Renal pelvis (tissue), 4 donors: ENCODE data around the gene ZNF516. TPM values are rescaled to one million over a fixed set of nuclear protein-coding genes. Genes with fewer than 3 reads are reported as not detected.
"Not testable (repeated sequence)": the region's sequence is repeated elsewhere in the genome, so short reads cannot be mapped to it uniquely, and the experiment has no call there.

ENCODE experiments used
- DNase-seq: peaks from one replicate; pipeline ENCODE4 v3.0.0-alpha.2; 2013
- polyA plus RNA-seq, 3 donors: library from polyadenylated mRNA; unstranded; fragments of 120-200 nt; gene quantifications; one replicate each; pipeline ENCODE4 v1.2.1, GENCODE V29; 2013; ENCODE audit not compliant: insufficient read length in 3 of 3

ZNF516 gene
- polyA plus RNA-seq, 3 donors = 41.2 to 58.4 (median 42.6) TPM

- no peak for DNase-seq
Measured at GRCh38 chr18:76474824-76475223, 20.2 kb downstream of the ZNF516 start.

DNA sequence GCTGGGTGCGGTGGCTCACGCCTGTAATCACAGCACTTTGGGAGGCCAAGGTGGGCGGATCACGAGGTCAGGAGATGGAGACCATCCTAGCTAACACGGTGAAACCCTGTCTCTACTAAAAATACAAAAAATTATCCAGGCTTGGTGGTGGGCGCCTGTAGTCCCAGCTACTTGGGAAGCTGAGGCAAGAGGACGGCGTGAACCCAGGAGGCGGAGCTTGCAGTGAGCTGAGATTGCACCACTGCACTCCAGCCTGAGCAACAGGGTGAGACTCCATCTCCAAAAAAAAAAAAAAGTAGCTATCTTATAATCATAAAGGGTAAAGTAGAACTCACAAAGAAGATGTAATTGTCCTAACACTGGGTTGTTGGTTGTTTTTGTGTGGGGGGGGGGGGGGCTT lies 21.5 kb downstream of the ZNF516 start:
- DNase-seq = not testable (repeated sequence)

GRCh38 chr18:76472829-76473228 lies 22.2 kb downstream of the ZNF516 start:
- DNase-seq = no peak

DNA sequence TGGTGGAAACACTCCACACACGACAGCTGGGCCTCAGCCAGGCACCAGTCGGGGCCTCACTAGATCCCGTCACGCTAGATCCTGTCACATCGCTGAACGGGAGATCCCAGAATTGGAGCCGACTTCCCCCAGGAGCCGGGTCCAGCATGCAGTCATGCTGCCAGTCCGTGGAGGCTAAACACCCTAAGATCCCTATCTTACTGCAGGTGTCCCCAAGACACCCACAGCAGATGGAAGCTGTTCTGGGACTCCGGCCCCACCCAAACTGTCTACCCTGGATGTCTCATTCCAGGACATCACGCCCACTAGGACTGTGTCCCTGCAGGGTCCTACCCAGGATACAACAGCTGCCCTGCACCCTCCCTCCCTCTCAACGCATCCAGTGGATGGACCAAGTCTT lies 23.4 kb downstream of the ZNF516 start:
- DNase-seq = no peak

GRCh38 chr18:76468345-76469304 lies 26.4 kb downstream of the ZNF516 start:
- DNase-seq = no peak

- DNase-seq = no peak
Measured at GRCh38 chr18:76467371-76468190, 27.5 kb downstream of the ZNF516 start.

DNA sequence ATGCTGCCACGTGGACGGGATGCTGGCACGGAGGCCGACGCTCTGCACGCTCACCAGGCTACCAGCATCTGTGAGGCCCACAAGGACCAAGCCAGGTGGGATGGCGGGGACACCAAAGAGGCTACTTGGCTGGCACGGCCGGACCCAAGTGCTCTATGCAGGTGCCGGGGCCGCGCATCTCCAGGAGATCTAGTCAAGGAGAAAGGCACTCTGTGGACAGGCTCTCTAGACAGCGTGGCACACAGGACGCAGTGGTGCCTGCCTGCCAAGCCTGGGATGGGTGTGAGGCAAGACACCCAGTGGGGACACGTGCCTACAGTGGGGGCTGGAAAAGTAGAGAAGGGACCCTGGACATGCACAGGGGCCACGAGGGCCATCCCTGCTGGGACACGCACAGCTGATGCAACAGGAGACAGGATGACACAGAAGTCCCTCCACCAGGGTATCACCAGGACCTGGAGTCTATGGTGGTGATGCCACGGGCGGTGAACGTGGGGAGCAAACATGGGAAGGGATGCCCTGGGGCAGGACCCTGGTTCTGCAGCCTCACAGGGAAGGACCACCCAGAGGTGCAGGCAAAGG lies 28.5 kb downstream of the ZNF516 start:
- DNase-seq = no peak

DNA sequence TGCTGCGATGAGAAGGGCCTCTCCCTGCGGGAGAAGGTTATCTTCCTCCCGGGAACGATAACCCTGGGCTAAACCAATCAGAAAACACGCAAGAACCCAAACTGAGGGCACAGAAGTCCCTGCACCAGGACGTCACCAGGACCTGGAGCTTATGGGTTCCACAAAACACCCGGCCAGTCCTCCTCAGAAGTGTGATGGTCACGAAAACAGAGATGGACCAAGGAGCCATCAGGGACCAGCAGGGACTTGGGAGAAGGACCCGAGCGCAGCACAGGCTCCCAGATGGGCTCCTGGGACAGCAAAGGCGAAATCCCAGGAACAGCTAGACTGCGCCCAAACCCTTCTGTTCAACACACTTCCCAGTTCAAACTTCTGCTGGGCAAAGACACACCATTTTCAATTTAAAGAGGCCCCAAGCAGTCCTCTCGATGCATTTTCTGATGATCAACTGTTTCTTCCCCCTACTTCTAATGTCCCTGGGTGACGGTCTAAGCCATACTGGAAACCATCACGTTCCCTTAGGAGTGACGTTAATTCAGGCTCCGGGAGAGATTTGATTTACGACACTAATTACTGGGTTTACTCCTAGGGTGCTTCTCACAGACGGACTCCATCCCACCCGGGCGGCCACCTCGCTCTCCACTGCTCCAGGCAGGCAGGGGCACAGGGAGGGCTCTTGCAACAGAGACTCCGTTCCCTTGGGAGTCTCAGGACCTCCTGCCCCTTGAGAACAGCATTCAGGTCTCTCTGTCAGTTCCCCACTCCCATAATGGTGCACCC lies 29.2 kb downstream of the ZNF516 start:
- DNase-seq = no peak

DNA sequence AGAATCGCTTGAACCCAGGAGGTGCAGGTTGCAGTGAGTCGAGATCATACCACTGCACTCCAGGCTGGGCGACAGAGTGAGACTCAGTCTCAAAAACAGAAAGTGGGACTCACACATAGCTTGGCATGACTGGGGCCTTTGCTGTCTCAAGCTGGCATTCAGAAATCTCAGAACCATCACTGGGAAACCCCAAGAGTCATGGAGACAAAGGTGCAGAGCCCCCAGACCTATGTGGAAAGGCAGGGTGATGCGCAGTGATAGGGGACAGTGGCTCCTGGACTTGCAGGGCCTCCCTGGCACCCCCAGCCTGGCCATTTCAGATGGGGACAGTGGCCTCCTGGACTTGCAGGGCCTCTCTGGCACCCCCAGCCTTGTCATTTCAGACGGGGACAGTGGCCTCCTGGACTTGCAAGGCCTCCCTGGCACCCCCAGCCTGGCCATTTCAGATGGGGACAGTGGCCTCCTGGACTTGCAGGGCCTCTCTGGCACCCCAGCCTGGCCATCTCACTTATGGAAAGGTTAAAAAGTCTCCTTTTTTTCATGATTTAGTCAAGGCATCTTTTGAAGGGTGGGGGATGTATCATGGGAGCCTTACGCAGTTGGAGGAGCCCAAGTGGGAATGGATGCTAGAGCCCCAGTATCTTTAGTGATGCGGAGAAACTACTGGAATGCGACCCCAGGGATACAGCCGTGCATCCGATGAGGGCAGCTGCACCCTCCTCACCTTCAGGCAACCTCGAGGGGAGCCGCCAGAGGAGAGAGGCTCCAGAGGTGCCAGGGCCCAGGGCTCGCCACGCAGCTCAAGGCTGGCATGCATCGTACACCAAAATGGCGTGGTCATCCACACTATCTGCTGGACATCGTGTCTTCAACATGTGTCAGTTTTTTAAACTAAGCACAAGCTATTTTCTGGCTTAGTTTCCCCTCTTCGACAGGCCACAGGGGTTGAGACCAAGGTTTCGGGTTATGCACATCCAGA lies 30.5 kb downstream of the ZNF516 start:
- no peak for DNase-seq

DNA sequence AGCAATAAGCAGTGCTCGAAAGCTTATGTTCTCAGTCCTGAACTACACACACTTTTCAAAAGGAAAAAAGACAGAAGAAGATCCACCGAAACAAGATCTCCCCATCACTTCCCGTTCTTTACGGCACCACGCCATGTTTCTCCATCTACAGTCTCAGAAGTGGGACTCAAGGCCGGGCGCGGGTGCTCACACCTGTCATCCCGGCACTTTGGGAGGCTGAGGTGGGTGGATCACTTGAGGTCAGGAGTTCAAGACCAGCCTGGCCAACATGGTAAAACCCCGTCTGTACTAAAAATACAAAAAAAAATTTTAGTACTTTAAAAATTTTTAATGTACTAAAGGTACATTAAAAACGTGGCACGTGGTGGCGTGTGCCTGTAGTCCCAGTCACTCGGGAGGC lies 31.2 kb downstream of the ZNF516 start:
- DNase-seq = no peak

DNA sequence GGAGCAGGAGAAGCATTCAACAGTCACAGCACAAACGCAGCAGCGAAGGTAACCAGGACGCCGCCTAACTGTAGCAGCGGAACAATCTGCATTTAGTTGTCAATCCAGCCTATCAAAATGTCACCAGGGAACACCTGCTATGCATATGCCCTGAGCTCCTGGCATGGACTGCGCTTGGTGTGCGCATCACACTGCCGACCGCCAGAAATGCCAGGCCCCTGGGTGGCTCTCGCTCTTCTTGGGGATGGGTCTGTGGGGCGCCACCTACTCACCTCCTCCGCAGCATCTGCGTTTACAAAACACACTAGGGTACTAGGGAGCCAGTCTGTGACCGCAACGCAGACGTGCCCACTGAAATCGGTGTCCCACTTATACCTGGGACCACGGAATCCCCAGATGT lies 31.7 kb downstream of the ZNF516 start:
- DNase-seq = no peak

DNA sequence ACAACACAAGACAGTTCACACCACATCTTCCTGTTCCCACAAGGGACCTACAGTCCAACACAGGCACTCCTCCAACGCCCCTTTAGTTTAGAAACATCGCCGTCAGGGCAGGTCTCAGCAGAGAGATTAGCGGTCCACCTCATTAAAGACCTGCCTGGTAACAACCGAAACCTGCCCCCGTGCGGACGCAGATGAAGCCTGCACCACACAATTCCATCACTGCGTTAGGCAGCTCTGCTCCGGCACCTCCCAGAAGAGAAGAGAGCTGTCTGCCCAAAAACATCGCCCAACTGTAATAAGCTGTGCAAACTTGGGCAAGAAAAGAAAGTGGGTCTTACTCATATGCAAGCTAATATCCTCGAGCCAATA lies 32.7 kb downstream of the ZNF516 start:
- no peak for DNase-seq

GRCh38 chr18:76461692-76462325 lies 33.2 kb downstream of the ZNF516 start:
- no peak for DNase-seq

GRCh38 chr18:76461148-76461547 lies 33.9 kb downstream of the ZNF516 start:
- DNase-seq = no peak

DNA sequence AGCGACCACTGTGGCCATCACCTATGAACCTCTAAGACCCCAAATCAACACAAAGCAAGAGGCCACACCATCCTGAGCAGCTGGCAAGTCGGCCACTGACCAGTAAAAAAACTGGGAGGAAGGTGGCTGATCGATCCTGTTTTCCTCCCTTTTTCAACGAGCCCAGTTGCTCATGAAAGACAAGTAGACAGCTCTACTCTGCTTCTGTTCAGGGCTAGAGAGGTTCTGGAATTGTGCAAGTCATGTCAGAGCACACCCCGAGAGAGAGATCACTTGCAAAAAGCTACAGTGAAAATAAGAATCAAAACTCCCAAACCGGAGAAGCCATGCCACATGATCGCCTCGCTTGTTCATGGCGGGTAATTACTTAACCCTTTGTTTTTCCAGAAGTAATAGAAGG lies 34.6 kb downstream of the ZNF516 start:
- DNase-seq = no peak

DNA sequence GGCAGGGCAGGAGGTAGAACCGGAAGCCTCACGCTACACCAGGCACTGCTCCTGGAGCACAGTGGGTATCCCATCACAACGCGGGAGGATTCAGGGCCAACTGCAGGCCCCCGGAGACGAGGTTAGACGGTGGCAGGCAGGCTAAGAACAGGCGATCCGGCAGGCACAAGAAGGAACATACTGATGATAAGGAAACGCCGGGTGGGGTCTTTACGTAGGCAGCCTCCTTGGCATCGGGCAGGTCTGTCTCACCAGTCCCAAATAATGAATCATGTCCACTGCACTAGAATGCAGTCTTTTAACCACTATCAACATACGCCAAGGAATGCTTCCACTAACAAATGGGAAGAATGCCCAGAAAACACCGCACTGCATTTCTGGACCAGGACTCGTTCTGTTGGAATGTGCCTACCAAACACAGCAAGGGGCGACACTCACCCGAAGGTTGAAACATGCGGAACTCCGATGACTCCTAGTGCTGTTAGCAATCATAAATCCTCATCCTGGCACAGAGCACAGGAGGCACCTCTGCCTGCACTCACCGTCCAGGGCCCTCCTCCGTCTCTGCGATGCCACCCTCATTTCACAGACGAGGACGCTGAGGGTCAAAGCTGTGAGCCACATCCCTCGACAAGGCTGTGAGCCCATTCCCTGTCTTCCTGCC lies 35.2 kb downstream of the ZNF516 start:
- no peak for DNase-seq

DNA sequence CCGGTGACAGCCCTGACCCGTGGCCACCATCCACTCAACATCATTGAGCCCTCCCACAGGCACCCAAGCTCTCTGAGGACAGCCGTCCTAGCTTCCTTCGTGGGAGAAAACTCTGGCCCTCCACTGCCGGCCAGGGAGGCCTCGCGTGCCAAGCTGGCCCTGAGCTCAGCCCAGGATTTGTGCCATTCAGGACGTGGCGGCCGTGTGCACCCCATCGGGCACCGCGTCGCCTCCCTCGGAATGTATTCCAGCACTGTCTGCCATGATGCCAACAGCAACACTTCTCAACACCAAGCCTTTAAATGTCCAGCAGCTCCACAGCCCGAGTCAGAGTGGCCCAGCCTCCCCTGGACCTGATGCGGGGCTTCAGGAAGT lies 35.7 kb downstream of the ZNF516 start:
- DNase-seq = no peak

DNA sequence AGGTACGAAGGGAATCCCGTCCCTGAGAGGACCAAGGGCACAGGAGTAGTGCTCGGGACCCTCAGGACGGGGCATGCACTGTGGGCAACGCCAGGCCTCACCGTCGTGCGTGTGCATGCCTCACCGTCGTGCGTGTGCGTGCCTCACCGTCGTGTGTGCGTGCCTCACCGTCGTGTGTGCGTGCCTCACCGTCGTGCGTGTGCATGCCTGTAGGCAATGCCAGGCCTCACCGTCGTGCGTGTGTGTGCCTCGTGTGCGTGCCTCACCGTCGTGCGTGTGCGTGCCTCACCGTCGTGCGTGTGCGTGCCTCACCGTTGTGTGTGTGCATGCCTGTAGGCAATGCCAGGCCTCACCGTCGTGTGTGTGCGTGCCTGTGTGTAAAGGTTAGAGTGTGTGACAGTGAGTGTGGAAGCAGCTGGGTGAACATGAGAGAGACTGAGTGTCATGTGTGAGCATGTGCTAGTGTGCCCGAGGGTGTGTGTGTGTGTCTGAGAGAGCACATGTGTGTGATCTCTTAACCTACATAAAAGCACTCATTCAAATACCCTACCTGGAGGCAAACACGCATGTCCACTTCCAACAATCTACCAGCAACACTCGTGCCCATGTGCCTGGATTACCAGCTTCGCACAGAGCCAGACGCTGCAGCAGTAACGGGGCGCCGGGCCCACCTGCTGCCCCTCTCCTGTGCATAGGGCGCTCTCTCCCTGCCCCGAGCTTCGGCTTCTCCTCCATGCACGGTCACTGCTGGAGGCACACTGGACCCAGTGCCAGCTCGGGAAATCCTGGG lies 36.3 kb downstream of the ZNF516 start:
- no peak for DNase-seq

GRCh38 chr18:76457957-76458356 lies 37.1 kb downstream of the ZNF516 start:
- DNase-seq = no peak
